Measurements from ENCODE around the gene RASA3. TPM values are rescaled to one million over a fixed set of nuclear protein-coding genes. Genes with fewer than 3 reads are reported as not detected.

RASA3 gene
- total RNA-seq, 1 experiment from 2014 or later = 0.26 TPM

- H3K27ac Mint-ChIP-seq (ENCODE audit: unreplicated experiment) = no peak overlapping the region
- TF ChIP-seq CTCF (IDR thresholded peaks at IDR 0.05; ENCODE audit: unreplicated experiment) = no peak
- H3K4me1 Mint-ChIP-seq (ENCODE audit: low read depth, unreplicated experiment) = no peaks in the 10 kb centered on the region
- H3K27me3 Mint-ChIP-seq (ENCODE audit: unreplicated experiment) = peaks cover 25% of the 10 kb centered on the region
- no peaks in the 10 kb centered on the region for H3K36me3 Mint-ChIP-seq (ENCODE audit: insufficient read depth, unreplicated experiment)
- H3K4me3 Mint-ChIP-seq (ENCODE audit: low read depth, unreplicated experiment) = no peak overlapping the region
- CTCF ChIA-PET = no interaction called here
- BruUV-seq (replicated peaks) = no TSS peak
- no peak for DNase-seq
- H3K9me3 Mint-ChIP-seq (ENCODE audit: low read depth, unreplicated experiment) = no peaks in the 10 kb centered on the region
- intact Hi-C loops (cut with micrococcal nuclease; ENCODE audit: unreplicated experiment) = no loop called here
Observed at GRCh38 chr13:113939129-113939943, 193.1 kb downstream of the RASA3 start.

- no peaks in the 10 kb centered on the region for H3K36me3 Mint-ChIP-seq (ENCODE audit: insufficient read depth, unreplicated experiment)
- H3K27me3 Mint-ChIP-seq (ENCODE audit: unreplicated experiment) = peaks cover 25% of the 10 kb centered on the region
- no peak for TF ChIP-seq CTCF (IDR thresholded peaks at IDR 0.05; ENCODE audit: unreplicated experiment)
- BruUV-seq (replicated peaks) = no TSS peak
- H3K4me3 Mint-ChIP-seq (ENCODE audit: low read depth, unreplicated experiment) = no peak overlapping the region
- H3K4me1 Mint-ChIP-seq (ENCODE audit: low read depth, unreplicated experiment) = no peaks in the 10 kb centered on the region
- CTCF ChIA-PET = no interaction called here
- H3K9me3 Mint-ChIP-seq (ENCODE audit: low read depth, unreplicated experiment) = no peaks in the 10 kb centered on the region
- intact Hi-C loops (cut with micrococcal nuclease; ENCODE audit: unreplicated experiment) = no loop called here
- no peak for DNase-seq
- no peak overlapping the region for H3K27ac Mint-ChIP-seq (ENCODE audit: unreplicated experiment)
Observed at GRCh38 chr13:113938716-113939115, 193.7 kb downstream of the RASA3 start.

DNA sequence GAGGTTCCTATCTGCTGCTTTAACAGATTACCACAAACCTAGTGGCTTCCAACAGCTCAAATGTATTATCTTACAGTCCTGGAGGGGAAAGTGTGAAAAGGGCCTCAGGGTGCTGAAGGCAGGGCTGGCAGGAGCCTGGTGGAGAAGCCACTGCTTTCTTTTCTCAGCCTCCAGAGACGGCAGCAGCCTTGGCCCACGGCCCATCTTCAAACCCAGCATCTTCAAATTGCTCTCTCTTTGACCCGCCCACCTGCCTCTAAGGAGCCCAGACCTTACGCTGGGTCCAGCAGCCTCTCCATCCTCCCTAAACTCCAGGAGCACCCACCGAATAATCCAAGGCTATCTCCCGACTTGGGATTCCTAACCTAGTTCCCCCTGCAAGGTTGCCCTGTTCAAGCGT is 194.2 kb downstream of the RASA3 start:
- Mint-ChIP-seq H3K27ac (ENCODE audit: unreplicated experiment) (no peak overlapping the region), H3K9me3 (ENCODE audit: low read depth, unreplicated experiment) (no peaks in the 10 kb centered on the region), H3K4me3 (ENCODE audit: low read depth, unreplicated experiment) (no peak overlapping the region), H3K36me3 (ENCODE audit: insufficient read depth, unreplicated experiment) (no peaks in the 10 kb centered on the region), H3K4me1 (ENCODE audit: low read depth, unreplicated experiment) (no peaks in the 10 kb centered on the region), H3K27me3 (ENCODE audit: unreplicated experiment) (peaks cover 25% of the 10 kb centered on the region)
- TF ChIP-seq CTCF (IDR thresholded peaks at IDR 0.05; ENCODE audit: unreplicated experiment) = no peak
- no peak for DNase-seq
- intact Hi-C loops (cut with micrococcal nuclease; ENCODE audit: unreplicated experiment) = no loop called here
- CTCF ChIA-PET = no interaction called here
- no TSS peak for BruUV-seq (replicated peaks)

DNA sequence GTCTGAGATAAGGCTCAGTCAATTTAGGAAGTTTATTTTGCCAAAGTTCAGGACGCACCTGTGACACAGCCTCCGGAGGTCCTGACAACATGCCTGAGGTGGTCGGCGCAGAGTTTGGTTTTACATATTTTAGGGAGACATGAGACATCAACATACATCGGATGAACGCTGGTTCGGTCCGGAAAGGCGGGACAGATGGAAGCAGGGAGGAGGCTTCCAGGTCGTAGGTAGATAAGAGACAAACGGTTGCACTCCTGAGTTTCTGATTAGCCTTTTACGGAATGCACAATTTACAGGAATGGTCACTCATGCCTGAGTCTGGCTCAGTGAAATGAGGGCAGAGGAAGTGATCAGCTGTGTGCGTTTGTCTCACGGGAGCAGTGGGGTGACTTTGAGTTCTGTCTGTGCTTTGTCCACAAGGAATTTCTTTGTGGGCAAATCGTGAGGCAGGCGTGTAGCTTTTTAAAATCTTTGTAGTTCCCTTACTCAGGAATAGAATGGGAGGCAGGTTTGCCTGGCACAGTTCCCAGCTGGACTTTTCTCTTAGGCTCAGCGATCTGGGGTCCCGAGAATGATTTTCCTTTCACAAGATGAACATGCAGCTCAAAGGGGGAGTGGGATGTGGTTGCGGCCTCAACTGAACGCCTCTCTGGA is 194.8 kb downstream of the RASA3 start:
- no TSS peak for BruUV-seq (replicated peaks)
- peaks cover 25% of the 10 kb centered on the region for H3K27me3 Mint-ChIP-seq (ENCODE audit: unreplicated experiment)
- H3K4me3 Mint-ChIP-seq (ENCODE audit: low read depth, unreplicated experiment) = no peak overlapping the region
- CTCF ChIA-PET = no interaction called here
- no peak for DNase-seq
- intact Hi-C loops (cut with micrococcal nuclease; ENCODE audit: unreplicated experiment) = no loop called here
- H3K9me3 Mint-ChIP-seq (ENCODE audit: low read depth, unreplicated experiment) = no peaks in the 10 kb centered on the region
- H3K36me3 Mint-ChIP-seq (ENCODE audit: insufficient read depth, unreplicated experiment) = no peaks in the 10 kb centered on the region
- H3K4me1 Mint-ChIP-seq (ENCODE audit: low read depth, unreplicated experiment) = no peaks in the 10 kb centered on the region
- no peak overlapping the region for H3K27ac Mint-ChIP-seq (ENCODE audit: unreplicated experiment)
- no peak for TF ChIP-seq CTCF (IDR thresholded peaks at IDR 0.05; ENCODE audit: unreplicated experiment)
